CD14-positive monocyte (primary cell): ENCODE measurements around the gene CHST11. TPM values are rescaled to one million over a fixed set of nuclear protein-coding genes. Genes with fewer than 3 reads are reported as not detected.

ENCODE experiments used
- DNase-seq, 3 donors: peaks; one replicate each; pipeline ENCODE4 v3.0.0-alpha.2; 2011 to 2022
- H2AFZ ChIP-seq: 2 replicates; pipeline ENCODE4 v1.6.0; 2012; ENCODE audit warnings: mild to moderate bottlenecking, low read depth, low read length, inconsistent platforms; ENCODE audit not compliant: insufficient read depth, poor library complexity, severe bottlenecking
- H3K27ac ChIP-seq, 2 donors: 1 replicate in 1 of 2; 2 replicates in 1 of 2; pipeline ENCODE4 v1.5.1; 2012 to 2013; ENCODE audit warnings: low read length in 2 of 2, control low read depth in 1 of 2, inconsistent platforms in 1 of 2, low read depth in 1 of 2, mild to moderate bottlenecking in 1 of 2
- H3K27me3 ChIP-seq, 2 donors: one replicate each; pipeline versions ENCODE4 v1.6.0 to v1.6.1; 2011 to 2013; ENCODE audit warnings: low read length in 2 of 2; ENCODE audit not compliant: control insufficient read depth in 2 of 2, insufficient read depth in 2 of 2
- H3K36me3 ChIP-seq, 2 donors: replicated peaks in 1 of 2; 1 replicate in 1 of 2; 2 replicates in 1 of 2; pipeline versions ENCODE4 v1.5.1 to v1.6.1; 2012 to 2013; ENCODE audit warnings: low read length in 2 of 2, control low read depth in 1 of 2, inconsistent platforms in 1 of 2, mild to moderate bottlenecking in 1 of 2; ENCODE audit not compliant: insufficient read depth in 2 of 2, control insufficient read depth in 1 of 2
- H3K4me1 ChIP-seq, 2 donors: 1 replicate in 1 of 2; 2 replicates in 1 of 2; pipeline versions ENCODE4 v1.5.1 to v1.6.1; 2012 to 2013; ENCODE audit warnings: low read length in 2 of 2, control low read depth in 1 of 2, inconsistent platforms in 1 of 2, mild to moderate bottlenecking in 1 of 2, moderate library complexity in 1 of 2; ENCODE audit not compliant: insufficient read depth in 2 of 2, control insufficient read depth in 1 of 2
- H3K4me2 ChIP-seq: replicated peaks from 2 replicates; pipeline ENCODE3; 2012; ENCODE audit warnings: low read length, moderate library complexity, mild to moderate bottlenecking; ENCODE audit not compliant: poor library complexity, severe bottlenecking; ENCODE audit errors: extremely low read depth
- H3K4me3 ChIP-seq, 3 experiments: fragments of 200-600 bp in 1 of 3; sonication (generic) in 1 of 3; replicated peaks in 1 of 3; 1 replicate in 2 of 3; 2 replicates in 1 of 3; pipeline ENCODE4 v1.5.1; 2011 to 2013; ENCODE audit warnings: low read length in 3 of 3, mild to moderate bottlenecking in 3 of 3, control low read depth in 2 of 3, low read depth in 2 of 3, inconsistent platforms in 1 of 3, moderate library complexity in 1 of 3
- H3K79me2 ChIP-seq: 2 replicates; pipeline ENCODE4 v1.6.0; 2012; ENCODE audit warnings: mild to moderate bottlenecking, control low read depth, inconsistent platforms, low read length, moderate library complexity; ENCODE audit not compliant: insufficient read depth
- H3K9ac ChIP-seq: 2 replicates; pipeline ENCODE4 v1.6.0; 2017; ENCODE audit warnings: low read length, mild to moderate bottlenecking; ENCODE audit not compliant: insufficient read depth, poor library complexity, severe bottlenecking
- H3K9me3 ChIP-seq, 2 donors: replicated peaks in 1 of 2; 1 replicate in 1 of 2; 2 replicates in 1 of 2; pipeline versions ENCODE4 v1.5.1 to v1.6.1; 2012 to 2013; ENCODE audit warnings: low read length in 2 of 2, control low read depth in 1 of 2; ENCODE audit not compliant: control insufficient read depth in 1 of 2, insufficient read depth in 1 of 2
- H4K20me1 ChIP-seq: 2 replicates; pipeline ENCODE4 v1.6.0; 2012; ENCODE audit warnings: mild to moderate bottlenecking, low read length, control low read depth, moderate library complexity; ENCODE audit not compliant: insufficient read depth
- H3K27ac Mint-ChIP-seq, 7 donors: one replicate each; pipeline ENCODE4 v1.8.0; 2020; ENCODE audit warnings: mild to moderate bottlenecking in 7 of 7, mixed read lengths in 7 of 7, moderate library complexity in 6 of 7, inconsistent platforms in 2 of 7
- H3K27me3 Mint-ChIP-seq, 3 donors: one replicate each; pipeline ENCODE4 v1.8.0; 2021 to 2022; ENCODE audit warnings: low read depth in 3 of 3, mild to moderate bottlenecking in 3 of 3, mixed read lengths in 3 of 3, moderate library complexity in 3 of 3, inconsistent platforms in 1 of 3
- H3K36me3 Mint-ChIP-seq, 2 donors: one replicate each; pipeline ENCODE4 v1.8.0; 2020; ENCODE audit warnings: mixed read lengths in 2 of 2, inconsistent platforms in 1 of 2, mild to moderate bottlenecking in 1 of 2
- H3K4me1 Mint-ChIP-seq: one replicate; pipeline ENCODE4 v1.8.0; 2020; ENCODE audit warnings: mild to moderate bottlenecking, mixed read lengths
- H3K4me3 Mint-ChIP-seq, 2 donors: one replicate each; pipeline ENCODE4 v1.8.0; 2020; ENCODE audit warnings: mild to moderate bottlenecking in 2 of 2, mixed read lengths in 2 of 2, moderate library complexity in 1 of 2
- H3K9me3 Mint-ChIP-seq, 7 donors: one replicate each; pipeline ENCODE4 v1.8.0; 2020 to 2022; ENCODE audit warnings: mixed read lengths in 7 of 7, mild to moderate bottlenecking in 6 of 7, moderate library complexity in 6 of 7, inconsistent platforms in 2 of 7
- WGBS: methylation state at CpG from one replicate; pipeline ENCODE4 v1.1.5; 2013; ENCODE audit warnings: missing lambda C conversion rate; ENCODE audit not compliant: insufficient coverage; 5-methylcytosine and 5-hydroxymethylcytosine counted together
- intact Hi-C, 2 donors: fragments of 100-400 bp; cut with micrococcal nuclease; formaldehyde crosslinking; loops; one replicate each; pipeline versions ENCODE4 v1.15.0 to v1.15.1; 2023
- polyA plus RNA-seq, 3 donors: library from polyadenylated mRNA; depleted of rRNA in 1 of 3; unstranded in 2 of 3; stranded (reverse) in 1 of 3; fragments of 300-500 nt in 2 of 3; fragments of >200 nt in 1 of 3; fragmentation: Illumina TruSeq in 2 of 3; gene quantifications; 1 replicate in 2 of 3; 2 replicates in 1 of 3; pipeline ENCODE4 v1.2.3, GENCODE V29; 2012 to 2021
- TF ChIP-seq, protein P1 (sequence below): fragments of 200-600 bp; IDR thresholded peaks from one replicate; pipeline ENCODE4 v1.8.0; 2022; ENCODE audit warnings: antibody characterized with exemption, mild to moderate bottlenecking

CHST11 gene
- polyA plus RNA-seq, 3 donors: 44.4 to 66.6 (median 48.4) TPM

DNA sequence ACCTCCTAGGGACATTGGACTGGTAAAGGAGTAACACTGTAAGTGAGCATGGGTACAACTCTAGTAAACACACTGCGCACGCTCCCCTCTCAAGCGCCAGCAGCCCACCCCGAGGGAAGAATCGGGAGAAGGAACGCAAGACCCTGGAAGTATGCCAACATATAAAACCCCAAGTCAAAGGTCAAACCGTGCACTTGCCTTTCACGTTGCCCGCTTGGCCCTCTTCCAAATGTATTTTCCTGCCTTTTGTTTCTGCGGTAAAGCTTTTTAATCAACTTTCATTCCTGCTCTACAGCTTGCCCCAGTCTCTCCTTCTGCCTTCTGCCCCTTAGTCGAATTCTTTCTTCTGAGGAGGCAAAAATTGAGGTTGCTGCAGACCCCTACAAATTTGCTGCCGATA is 17.6 kb upstream of the CHST11 start:
- no peak overlapping the region for H3K27ac Mint-ChIP-seq

DNA sequence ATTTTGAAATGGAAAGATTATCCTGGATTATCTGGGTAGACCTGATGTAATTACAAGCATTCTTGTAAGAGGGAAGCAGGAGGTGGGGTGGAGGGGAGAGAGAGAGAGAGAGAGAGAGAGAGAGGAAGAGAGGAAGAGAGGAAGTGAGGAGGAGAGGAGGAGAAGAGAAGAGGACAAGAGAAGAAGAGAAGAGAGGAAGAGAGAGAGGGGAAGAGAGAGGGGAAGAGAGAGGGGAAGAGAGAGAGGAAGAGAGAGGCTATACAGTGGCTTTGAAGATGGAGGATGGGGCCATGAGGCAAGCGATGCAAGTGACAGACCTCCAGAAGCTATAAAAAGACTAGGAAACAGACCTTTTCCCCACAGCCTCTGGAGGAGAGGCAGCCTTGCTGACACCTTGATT is 13.7 kb upstream of the CHST11 start:
- Histone ChIP-seq H3K4me3 (no peak overlapping the region), H3K27ac (no peak overlapping the region), H3K36me3 (no peaks in the 10 kb centered on the region), H3K4me2 (no peak overlapping the region), H3K9me3 (no peaks in the 10 kb centered on the region), H3K79me2 (no peaks in the 10 kb centered on the region), H3K27me3 (no peaks in the 10 kb centered on the region), H3K9ac (no peak overlapping the region), H2AFZ (no peak overlapping the region), H3K4me1 (no peaks in the 10 kb centered on the region), H4K20me1 (no peaks in the 10 kb centered on the region)
- H3K36me3 Mint-ChIP-seq: no peaks in the 10 kb centered on the region
- DNase-seq: no peak
- H3K9me3 Mint-ChIP-seq: peaks cover 7 to 15% (median 11%) of the 10 kb centered on the region in 7 donors
- TF ChIP-seq, protein P1, sequence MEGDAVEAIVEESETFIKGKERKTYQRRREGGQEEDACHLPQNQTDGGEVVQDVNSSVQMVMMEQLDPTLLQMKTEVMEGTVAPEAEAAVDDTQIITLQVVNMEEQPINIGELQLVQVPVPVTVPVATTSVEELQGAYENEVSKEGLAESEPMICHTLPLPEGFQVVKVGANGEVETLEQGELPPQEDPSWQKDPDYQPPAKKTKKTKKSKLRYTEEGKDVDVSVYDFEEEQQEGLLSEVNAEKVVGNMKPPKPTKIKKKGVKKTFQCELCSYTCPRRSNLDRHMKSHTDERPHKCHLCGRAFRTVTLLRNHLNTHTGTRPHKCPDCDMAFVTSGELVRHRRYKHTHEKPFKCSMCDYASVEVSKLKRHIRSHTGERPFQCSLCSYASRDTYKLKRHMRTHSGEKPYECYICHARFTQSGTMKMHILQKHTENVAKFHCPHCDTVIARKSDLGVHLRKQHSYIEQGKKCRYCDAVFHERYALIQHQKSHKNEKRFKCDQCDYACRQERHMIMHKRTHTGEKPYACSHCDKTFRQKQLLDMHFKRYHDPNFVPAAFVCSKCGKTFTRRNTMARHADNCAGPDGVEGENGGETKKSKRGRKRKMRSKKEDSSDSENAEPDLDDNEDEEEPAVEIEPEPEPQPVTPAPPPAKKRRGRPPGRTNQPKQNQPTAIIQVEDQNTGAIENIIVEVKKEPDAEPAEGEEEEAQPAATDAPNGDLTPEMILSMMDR: no peak
- intact Hi-C loops: loop anchor here in 1 of 2 donors (10.0 kb wide), 1 partner anchor 122 kb away; no protein-coding TSS in a partner anchor
- no CpG with 5 or more reads among the region's 1 CpG for WGBS
- peak overlapping the region in 1 of 7 donors; percentile 55 for H3K27ac Mint-ChIP-seq
- H3K4me1 Mint-ChIP-seq: peaks cover 6% of the 10 kb centered on the region
- peaks cover 2 to 6% (median 4%) of the 10 kb centered on the region in 3 donors for H3K27me3 Mint-ChIP-seq
- no peak overlapping the region for H3K4me3 Mint-ChIP-seq

More for the DNA sequence above, 17.6 kb upstream of the CHST11 start:
- Histone ChIP-seq H2AFZ (no peak overlapping the region), H3K36me3 (no peaks in the 10 kb centered on the region), H3K9me3 (no peaks in the 10 kb centered on the region), H3K9ac (no peak overlapping the region), H3K27me3 (no peaks in the 10 kb centered on the region), H3K4me3 (no peak overlapping the region), H3K27ac (no peak overlapping the region), H3K4me1 (no peaks in the 10 kb centered on the region), H3K79me2 (no peaks in the 10 kb centered on the region), H4K20me1 (no peaks in the 10 kb centered on the region), H3K4me2 (no peak overlapping the region)
- TF ChIP-seq, protein P1: no peak
- peaks cover 0 to 3% (median 0%) of the 10 kb centered on the region in 7 donors for H3K9me3 Mint-ChIP-seq
- peaks cover 6 to 10% (median 10%) of the 10 kb centered on the region in 3 donors for H3K27me3 Mint-ChIP-seq
- H3K4me1 Mint-ChIP-seq: peaks cover 6% of the 10 kb centered on the region
- intact Hi-C loops: no loop called here
- no peak overlapping the region for H3K4me3 Mint-ChIP-seq
- no peak for DNase-seq
- no peaks in the 10 kb centered on the region for H3K36me3 Mint-ChIP-seq
- WGBS: 100% methylated on average over 7 of the region's 12 CpGs
